Nephron (organoid): ENCODE results near the gene SMAD2.

ENCODE experiments used
- H3K27ac Mint-ChIP-seq, 3 experiments: 2 replicates each; pipeline ENCODE4 v1.8.0; 2020; ENCODE audit warnings: mixed read lengths in 3 of 3, mild to moderate bottlenecking in 2 of 3, moderate library complexity in 1 of 3
- H3K27me3 Mint-ChIP-seq: 2 replicates; pipeline ENCODE4 v1.8.0; 2021; ENCODE audit warnings: low read depth, mild to moderate bottlenecking, moderate library complexity, mixed read lengths
- H3K36me3 Mint-ChIP-seq: 2 replicates; pipeline ENCODE4 v1.8.0; 2020; ENCODE audit warnings: low read depth, mixed read lengths
- H3K4me1 Mint-ChIP-seq: 2 replicates; pipeline ENCODE4 v1.8.0; 2020; ENCODE audit warnings: mixed read lengths
- H3K4me3 Mint-ChIP-seq, 3 experiments: 2 replicates each; pipeline ENCODE4 v1.8.0; 2020; ENCODE audit warnings: mild to moderate bottlenecking in 3 of 3, mixed read lengths in 3 of 3, moderate library complexity in 2 of 3
- H3K9me3 Mint-ChIP-seq: 2 replicates; pipeline ENCODE4 v1.8.0; 2020; ENCODE audit warnings: mixed read lengths
- CTCF ChIP-seq, 3 experiments: fragments of 200-600 bp; sonication (generic); IDR thresholded peaks; one replicate each; pipeline ENCODE4 v1.5.0; 2021; ENCODE audit warnings: antibody characterized with exemption in 3 of 3; ENCODE audit not compliant: unreplicated experiment in 3 of 3

The SMAD2 gene

DNA sequence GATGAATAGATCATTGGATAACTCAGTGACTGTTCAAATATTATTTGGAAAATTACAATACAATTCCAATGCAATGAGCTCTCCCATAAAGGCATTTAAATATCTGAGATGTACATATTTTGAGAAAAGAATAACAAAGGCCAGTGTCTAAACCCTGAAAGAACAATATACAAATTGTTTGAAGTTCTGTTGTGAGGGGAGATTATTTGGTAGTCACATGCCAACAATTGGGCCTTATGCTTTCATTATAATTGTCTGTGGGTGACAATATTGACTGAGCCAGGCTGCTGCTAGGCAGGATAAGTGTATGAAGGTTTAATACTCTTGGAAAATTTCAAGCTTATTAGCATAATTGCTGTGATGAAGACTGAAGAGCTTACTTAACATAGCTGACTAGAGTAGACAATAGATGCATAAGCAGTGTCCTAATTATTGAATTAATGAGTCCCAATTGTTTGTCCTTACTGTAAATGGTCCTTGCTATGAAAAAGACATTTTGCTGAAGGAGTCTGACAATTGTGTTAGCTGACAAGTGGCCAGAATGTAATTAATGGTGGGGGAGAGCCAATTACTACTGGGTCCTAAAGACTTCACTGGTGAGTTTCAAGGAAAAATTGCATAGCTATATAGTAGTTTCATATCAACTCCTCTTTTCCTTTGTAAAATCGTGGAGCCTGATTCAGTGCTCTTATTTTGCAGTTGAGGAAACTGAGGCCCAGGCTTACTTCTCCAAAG is 5.0 kb upstream of the SMAD2 start:
- Mint-ChIP-seq H3K4me3 (no peak overlapping the region), H3K36me3 (no peaks in the 10 kb centered on the region), H3K27ac (no peak overlapping the region), H3K27me3 (no peaks in the 10 kb centered on the region), H3K9me3 (no peaks in the 10 kb centered on the region), H3K4me1 (peaks cover 7% of the 10 kb centered on the region)
- TF ChIP-seq CTCF (IDR thresholded peaks at IDR 0.05; ENCODE audit: unreplicated experiment in 3 of 3) = no peak

- Mint-ChIP-seq H3K9me3 (no peaks in the 10 kb centered on the region), H3K4me3 (peak overlapping the region in 1 of 3 experiments; percentile 88), H3K27me3 (no peaks in the 10 kb centered on the region), H3K4me1 (peaks cover 27% of the 10 kb centered on the region), H3K27ac (peak overlapping the region; percentile 92 to 98 (median 97)), H3K36me3 (no peaks in the 10 kb centered on the region)
- TF ChIP-seq CTCF (IDR thresholded peaks at IDR 0.05; ENCODE audit: unreplicated experiment in 3 of 3) = no peak
Observed at GRCh38 chr18:47932603-47933002, 2.1 kb upstream of the SMAD2 start.

DNA sequence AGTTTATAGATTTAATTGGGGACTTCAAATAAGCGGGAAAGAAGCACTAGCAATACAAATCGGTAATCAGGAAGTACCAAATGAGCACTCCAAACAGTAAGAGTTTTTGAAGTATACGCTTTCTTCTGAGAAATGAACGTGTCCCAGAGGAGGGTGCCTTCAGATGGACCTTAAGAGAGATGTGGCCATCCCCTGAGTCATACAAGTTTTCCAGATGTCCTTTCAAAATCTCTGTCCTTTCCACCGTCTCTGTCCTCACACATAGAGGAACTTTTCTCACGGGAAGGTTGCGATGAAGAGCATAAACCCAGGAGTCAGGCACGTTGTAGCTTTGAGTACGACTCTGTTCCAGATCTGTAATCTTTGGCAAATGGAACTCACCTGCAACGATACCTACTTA is 1.7 kb upstream of the SMAD2 start:
- peak overlapping the region; percentile 83 to 91 (median 88) for H3K4me3 Mint-ChIP-seq
- H3K9me3 Mint-ChIP-seq = no peaks in the 10 kb centered on the region
- H3K27me3 Mint-ChIP-seq = no peaks in the 10 kb centered on the region
- no peaks in the 10 kb centered on the region for H3K36me3 Mint-ChIP-seq
- TF ChIP-seq CTCF (IDR thresholded peaks at IDR 0.05; ENCODE audit: unreplicated experiment in 3 of 3) = no peak
- peaks cover 30% of the 10 kb centered on the region for H3K4me1 Mint-ChIP-seq
- H3K27ac Mint-ChIP-seq = peak overlapping the region; percentile 92 to 98 (median 97)

DNA sequence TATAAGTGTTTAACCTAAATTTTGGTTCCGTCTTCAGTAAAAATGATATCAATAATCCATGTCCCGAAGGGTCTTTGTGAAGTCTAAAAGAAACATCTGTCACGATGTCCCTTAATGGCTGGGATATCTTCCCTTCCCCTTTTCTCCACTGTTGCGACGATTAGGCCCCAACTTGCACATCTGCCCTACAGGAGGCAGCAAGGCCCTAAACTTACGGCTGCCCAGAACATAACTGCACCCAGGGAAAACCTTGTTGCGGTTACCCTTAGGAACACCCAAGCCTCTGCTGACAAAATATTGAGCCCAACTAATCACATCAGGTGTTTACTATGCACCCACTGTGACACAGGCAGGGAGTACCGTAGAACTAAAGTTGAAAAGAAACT is 1.3 kb upstream of the SMAD2 start:
- peak in 1 of 3 experiments; percentile 15 for TF ChIP-seq CTCF (IDR thresholded peaks at IDR 0.05; ENCODE audit: unreplicated experiment in 3 of 3)
- no peaks in the 10 kb centered on the region for H3K27me3 Mint-ChIP-seq

DNA sequence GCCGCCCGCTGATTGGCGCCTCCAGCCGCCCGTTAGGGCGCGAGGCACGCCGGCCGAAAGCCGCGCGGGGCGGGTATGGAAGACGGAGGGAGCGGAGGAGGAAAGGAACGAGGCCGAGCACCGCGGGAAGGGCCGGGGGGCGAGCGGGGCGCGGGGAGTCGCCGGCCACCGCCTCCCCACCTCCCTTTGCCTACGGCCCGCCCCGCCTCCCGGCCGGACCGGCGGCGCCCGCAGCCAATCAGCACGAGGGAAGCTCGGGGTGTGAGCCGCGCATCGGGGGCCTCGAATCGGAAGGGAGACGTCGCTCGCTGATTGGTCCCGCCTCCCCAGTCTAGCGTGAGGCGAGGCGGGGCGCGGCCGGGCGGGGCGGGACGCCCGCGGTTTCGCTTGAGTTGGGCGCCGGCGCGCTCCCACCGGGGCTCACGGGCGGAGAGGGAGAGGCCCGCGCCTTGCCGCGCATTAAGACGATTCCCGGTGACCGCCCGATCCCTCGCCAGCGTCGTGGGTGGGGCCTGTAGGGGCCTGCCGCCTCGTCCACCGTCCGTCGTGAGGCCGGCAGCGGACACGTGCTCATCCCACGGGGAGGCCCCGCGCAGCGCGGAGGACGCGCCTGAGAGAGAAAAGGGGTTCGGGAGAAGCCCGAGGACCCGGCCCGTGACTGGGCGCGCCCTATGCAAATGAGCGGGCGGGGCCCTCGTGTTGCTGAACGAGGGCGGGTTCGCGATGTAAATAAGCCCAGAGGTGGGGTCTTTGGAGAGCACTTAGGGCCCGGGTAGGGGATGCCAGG is 665 bp upstream of the SMAD2 start:
- H3K9me3 Mint-ChIP-seq = no peaks in the 10 kb centered on the region
- peak overlapping the region; percentile 83 to 91 (median 88) for H3K4me3 Mint-ChIP-seq
- H3K36me3 Mint-ChIP-seq = no peaks in the 10 kb centered on the region
- no peak for TF ChIP-seq CTCF (IDR thresholded peaks at IDR 0.05; ENCODE audit: unreplicated experiment in 3 of 3)
- H3K27ac Mint-ChIP-seq = peak overlapping the region; percentile 92 to 98 (median 97)
- no peaks in the 10 kb centered on the region for H3K27me3 Mint-ChIP-seq
- peaks cover 40% of the 10 kb centered on the region for H3K4me1 Mint-ChIP-seq

More for the DNA sequence above, 1.3 kb upstream of the SMAD2 start:
- Mint-ChIP-seq H3K27ac (peak overlapping the region; percentile 92 to 98 (median 97)), H3K4me1 (peaks cover 34% of the 10 kb centered on the region), H3K9me3 (no peaks in the 10 kb centered on the region), H3K36me3 (no peaks in the 10 kb centered on the region), H3K4me3 (peak overlapping the region; percentile 83 to 91 (median 88))
